ENCODE measurements around the gene AXDND1. TPM values are rescaled to one million over a fixed set of nuclear protein-coding genes. Genes with fewer than 3 reads are reported as not detected.
"Not testable (repeated sequence)": the region's sequence is repeated elsewhere in the genome, so short reads cannot be mapped to it uniquely, and the experiment has no call there.

AXDND1 gene
- total RNA-seq, 1 donor from 2014 or later: not detected

GRCh38 chr1:179518544-179518943, 152.8 kb downstream of the AXDND1 start:
- intact Hi-C loops (cut with micrococcal nuclease); H3K4me1 Mint-ChIP-seq (ENCODE audit: low read depth); H3K27me3 Mint-ChIP-seq (ENCODE audit: insufficient read depth): not testable (repeated sequence)

DNA sequence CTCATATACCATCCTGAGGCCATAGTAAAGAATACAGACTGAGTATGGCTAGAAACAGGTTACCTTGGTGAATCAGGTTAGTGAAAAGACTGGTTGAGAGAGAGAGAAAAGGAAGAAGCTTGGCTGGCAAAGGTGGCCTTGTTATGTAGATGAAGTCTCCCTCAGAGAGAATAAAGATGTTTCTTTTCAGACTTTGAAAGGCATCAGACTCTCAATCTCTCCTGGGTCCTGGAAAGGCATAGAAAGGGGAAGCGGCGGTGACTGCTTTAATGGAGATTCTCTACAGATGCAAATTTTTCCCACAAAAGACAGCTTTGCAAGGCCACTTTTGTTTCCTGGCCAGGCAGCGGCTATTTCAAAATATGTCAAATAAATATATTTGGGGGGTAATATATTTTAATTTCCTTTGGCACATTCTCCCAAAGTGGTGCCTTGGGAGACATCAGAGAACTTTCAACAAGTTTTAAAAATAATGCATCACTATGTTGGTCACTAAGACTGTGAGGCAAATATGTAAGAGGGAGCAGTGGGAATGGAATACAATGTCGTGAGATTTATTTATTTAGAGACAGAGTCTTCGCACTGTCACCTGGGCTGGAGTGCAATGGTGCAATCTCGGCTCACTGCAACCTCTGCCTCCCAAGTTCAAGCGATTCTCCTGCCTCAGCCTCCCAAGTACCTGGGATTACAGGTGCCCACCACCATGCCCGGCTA, 163.9 kb downstream of the AXDND1 start:
- H3K4me1 Mint-ChIP-seq (ENCODE audit: low read depth): no peaks in the 10 kb centered on the region
- H3K4me3 Mint-ChIP-seq: no peak overlapping the region
- H3K9me3 Mint-ChIP-seq: peaks cover 2% of the 10 kb centered on the region
- H3K36me3 Mint-ChIP-seq (ENCODE audit: low read depth): no peaks in the 10 kb centered on the region
- H3K27me3 Mint-ChIP-seq (ENCODE audit: insufficient read depth): no peaks in the 10 kb centered on the region
- DNase-seq (ENCODE audit: low spot score): no peak
- H3K27ac Mint-ChIP-seq: no peak overlapping the region
- intact Hi-C loops (cut with micrococcal nuclease): no loop called here

More at GRCh38 chr1:179518544-179518943, 152.8 kb downstream of the AXDND1 start:
- not testable (repeated sequence) for H3K9me3 Mint-ChIP-seq; DNase-seq (ENCODE audit: low spot score); H3K36me3 Mint-ChIP-seq (ENCODE audit: low read depth); H3K4me3 Mint-ChIP-seq; H3K27ac Mint-ChIP-seq

GRCh38 chr1:179530352-179530751, 164.6 kb downstream of the AXDND1 start:
- no peak overlapping the region for H3K27ac Mint-ChIP-seq
- no peaks in the 10 kb centered on the region for H3K36me3 Mint-ChIP-seq (ENCODE audit: low read depth)
- no peaks in the 10 kb centered on the region for H3K4me1 Mint-ChIP-seq (ENCODE audit: low read depth)
- H3K27me3 Mint-ChIP-seq (ENCODE audit: insufficient read depth): no peaks in the 10 kb centered on the region
- DNase-seq (ENCODE audit: low spot score): no peak
- intact Hi-C loops (cut with micrococcal nuclease): no loop called here
- no peak overlapping the region for H3K4me3 Mint-ChIP-seq
- peaks cover 5% of the 10 kb centered on the region for H3K9me3 Mint-ChIP-seq

DNA sequence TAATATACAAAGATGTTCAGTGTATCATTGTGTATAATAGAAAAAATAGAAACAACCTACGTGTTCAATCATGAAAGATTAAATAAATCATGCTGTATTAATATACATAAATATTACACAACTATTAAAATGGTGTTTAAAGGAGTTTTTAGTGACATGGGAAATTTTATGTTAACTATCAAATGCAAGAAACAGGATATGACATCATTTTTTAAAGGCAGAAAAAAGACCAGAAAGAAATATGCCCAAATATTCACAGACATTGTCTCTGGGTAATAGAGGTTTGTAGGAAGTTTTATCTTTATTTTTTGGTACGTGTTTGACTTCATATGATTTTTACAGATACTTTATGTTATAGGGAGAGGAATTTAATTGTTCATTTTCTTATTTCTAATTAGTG, 176.0 kb downstream of the AXDND1 start:
- intact Hi-C loops (cut with micrococcal nuclease): no loop called here
- no peak overlapping the region for H3K27ac Mint-ChIP-seq
- DNase-seq (ENCODE audit: low spot score): no peak
- H3K4me1 Mint-ChIP-seq (ENCODE audit: low read depth): no peaks in the 10 kb centered on the region
- H3K36me3 Mint-ChIP-seq (ENCODE audit: low read depth): no peaks in the 10 kb centered on the region
- H3K27me3 Mint-ChIP-seq (ENCODE audit: insufficient read depth): no peaks in the 10 kb centered on the region
- H3K9me3 Mint-ChIP-seq: peaks cover 5% of the 10 kb centered on the region
- H3K4me3 Mint-ChIP-seq: no peak overlapping the region

DNA sequence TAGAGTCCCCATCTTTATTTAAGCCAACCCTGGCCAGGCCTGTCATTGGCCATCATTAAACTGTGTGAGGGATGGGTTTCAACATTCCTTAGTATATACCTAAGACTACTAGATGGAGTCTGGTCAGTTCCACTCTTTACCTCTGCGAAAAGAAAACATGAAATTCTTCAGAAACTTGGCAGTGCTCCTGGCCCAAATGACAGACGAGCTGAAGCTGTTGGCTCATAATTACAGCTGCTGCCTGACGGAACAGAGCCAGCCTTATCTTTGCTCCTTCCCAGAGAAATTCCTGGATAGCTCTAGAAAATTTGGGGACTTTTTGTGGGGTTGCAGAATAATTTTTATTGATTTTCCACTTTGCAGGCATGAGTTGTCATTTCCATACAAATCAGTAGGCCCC, 179.6 kb downstream of the AXDND1 start:
- intact Hi-C loops (cut with micrococcal nuclease): no loop called here
- no peaks in the 10 kb centered on the region for H3K27me3 Mint-ChIP-seq (ENCODE audit: insufficient read depth)
- DNase-seq (ENCODE audit: low spot score): no peak
- H3K36me3 Mint-ChIP-seq (ENCODE audit: low read depth): no peaks in the 10 kb centered on the region
- H3K4me3 Mint-ChIP-seq: no peak overlapping the region
- no peaks in the 10 kb centered on the region for H3K4me1 Mint-ChIP-seq (ENCODE audit: low read depth)
- no peak overlapping the region for H3K27ac Mint-ChIP-seq
- H3K9me3 Mint-ChIP-seq: no peaks in the 10 kb centered on the region

GRCh38 chr1:179547021-179547535, 181.3 kb downstream of the AXDND1 start:
- Mint-ChIP-seq H3K9me3 (no peaks in the 10 kb centered on the region), H3K4me3 (no peak overlapping the region), H3K36me3 (ENCODE audit: low read depth) (no peaks in the 10 kb centered on the region), H3K27ac (no peak overlapping the region), H3K27me3 (ENCODE audit: insufficient read depth) (no peaks in the 10 kb centered on the region), H3K4me1 (ENCODE audit: low read depth) (no peaks in the 10 kb centered on the region)
- intact Hi-C loops (cut with micrococcal nuclease): no loop called here
- DNase-seq (ENCODE audit: low spot score): no peak

- no peak for DNase-seq (ENCODE audit: low spot score)
- no peaks in the 10 kb centered on the region for H3K4me1 Mint-ChIP-seq (ENCODE audit: low read depth)
- no peak overlapping the region for H3K4me3 Mint-ChIP-seq
- H3K27ac Mint-ChIP-seq: no peak overlapping the region
- intact Hi-C loops (cut with micrococcal nuclease): no loop called here
- no peaks in the 10 kb centered on the region for H3K9me3 Mint-ChIP-seq
- H3K36me3 Mint-ChIP-seq (ENCODE audit: low read depth): no peaks in the 10 kb centered on the region
- H3K27me3 Mint-ChIP-seq (ENCODE audit: insufficient read depth): no peaks in the 10 kb centered on the region
Observed at GRCh38 chr1:179548666-179549367, 183.0 kb downstream of the AXDND1 start.

DNA sequence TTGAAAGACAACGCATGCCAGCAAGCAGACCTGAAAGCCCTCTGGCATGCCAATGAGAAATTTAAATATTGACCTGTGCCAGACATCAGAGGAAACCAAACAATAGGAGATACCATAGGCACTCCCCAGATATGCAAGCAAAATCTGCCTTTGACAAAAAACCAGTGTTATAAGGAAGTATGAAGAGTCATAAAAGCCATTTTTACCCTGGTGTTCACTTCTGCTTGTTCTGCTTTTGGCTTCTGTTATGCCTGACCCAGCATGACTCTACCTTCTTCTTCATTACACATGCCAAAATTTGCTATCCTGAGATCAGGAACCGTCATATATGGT, 183.6 kb downstream of the AXDND1 start:
- intact Hi-C loops (cut with micrococcal nuclease): no loop called here
- H3K4me1 Mint-ChIP-seq (ENCODE audit: low read depth): no peaks in the 10 kb centered on the region

DNA sequence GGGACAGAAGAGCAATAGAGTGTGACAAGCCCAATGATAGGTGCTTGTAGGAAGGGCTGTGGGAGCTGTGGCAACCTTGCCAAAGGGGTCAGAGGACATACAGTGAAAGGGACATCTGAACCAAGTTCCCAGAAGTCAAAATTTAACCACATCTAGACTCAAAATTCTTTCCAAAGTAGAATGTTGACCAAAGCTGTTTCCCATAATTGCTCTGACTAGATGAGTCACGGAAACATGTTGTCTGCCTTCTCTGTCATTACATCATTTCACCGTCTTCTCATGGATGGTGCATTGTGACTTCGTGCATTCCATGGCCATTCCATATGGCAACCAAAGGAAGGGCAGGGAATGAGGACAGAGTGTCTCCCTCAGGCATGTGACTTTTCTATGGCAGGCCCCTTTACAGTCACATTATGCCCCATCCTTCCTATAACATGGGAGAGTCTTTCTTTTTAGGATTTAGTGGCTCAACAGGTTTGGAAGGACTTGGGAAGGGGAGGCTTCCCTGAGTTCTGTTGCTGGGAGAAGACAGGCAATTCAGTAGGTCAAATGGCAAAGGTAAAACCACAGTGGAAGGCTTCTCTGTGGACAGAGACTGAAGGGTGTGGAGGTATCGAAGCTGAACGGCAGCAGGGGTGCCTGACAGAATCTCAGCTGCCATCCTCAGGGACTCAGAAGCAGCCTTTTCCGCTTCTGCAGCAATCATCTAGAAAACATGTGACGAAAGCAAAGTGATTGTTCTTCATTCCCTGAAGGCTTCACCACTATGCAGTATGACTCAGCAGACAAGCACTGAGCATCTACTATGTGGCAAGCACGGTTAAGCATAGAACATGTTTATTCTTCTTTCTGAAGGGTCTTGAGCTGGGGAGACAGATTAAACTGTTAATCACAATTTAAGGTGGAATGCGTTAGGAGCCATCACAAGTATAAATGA, 185.2 kb downstream of the AXDND1 start:
- Mint-ChIP-seq H3K9me3 (no peaks in the 10 kb centered on the region), H3K4me1 (ENCODE audit: low read depth) (no peaks in the 10 kb centered on the region), H3K36me3 (ENCODE audit: low read depth) (no peaks in the 10 kb centered on the region), H3K4me3 (no peak overlapping the region), H3K27me3 (ENCODE audit: insufficient read depth) (no peaks in the 10 kb centered on the region), H3K27ac (no peak overlapping the region)
- DNase-seq (ENCODE audit: low spot score): no peak
- intact Hi-C loops (cut with micrococcal nuclease): no loop called here

More for the DNA sequence above, 183.6 kb downstream of the AXDND1 start:
- H3K4me3 Mint-ChIP-seq: no peak overlapping the region
- no peak for DNase-seq (ENCODE audit: low spot score)
- H3K27me3 Mint-ChIP-seq (ENCODE audit: insufficient read depth): no peaks in the 10 kb centered on the region
- H3K36me3 Mint-ChIP-seq (ENCODE audit: low read depth): no peaks in the 10 kb centered on the region
- H3K27ac Mint-ChIP-seq: no peak overlapping the region
- H3K9me3 Mint-ChIP-seq: no peaks in the 10 kb centered on the region

DNA sequence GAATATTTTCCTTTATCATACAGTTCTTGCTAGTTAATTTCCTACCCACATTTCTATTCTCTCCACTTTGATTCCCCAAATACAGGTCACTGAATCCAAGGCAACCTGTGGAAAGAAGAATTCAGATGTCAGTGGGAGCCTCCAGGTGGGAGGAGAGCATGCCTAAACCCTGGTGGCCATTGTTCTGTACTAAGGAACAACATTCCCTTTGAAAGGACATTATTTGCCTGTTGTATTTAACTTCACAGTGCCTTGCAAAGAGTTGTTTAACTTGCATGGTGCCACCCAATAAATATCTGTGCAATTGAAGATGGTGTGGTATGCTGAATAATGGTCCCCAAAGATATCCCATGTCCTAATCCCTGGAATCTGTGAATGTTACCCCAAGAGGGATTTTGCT, 188.7 kb downstream of the AXDND1 start:
- H3K36me3 Mint-ChIP-seq (ENCODE audit: low read depth): no peaks in the 10 kb centered on the region
- H3K9me3 Mint-ChIP-seq: no peaks in the 10 kb centered on the region
- H3K4me1 Mint-ChIP-seq (ENCODE audit: low read depth): no peaks in the 10 kb centered on the region
- intact Hi-C loops (cut with micrococcal nuclease): no loop called here
- H3K4me3 Mint-ChIP-seq: no peak overlapping the region
- no peak overlapping the region for H3K27ac Mint-ChIP-seq
- no peaks in the 10 kb centered on the region for H3K27me3 Mint-ChIP-seq (ENCODE audit: insufficient read depth)
- no peak for DNase-seq (ENCODE audit: low spot score)

GRCh38 chr1:179558078-179558477, 192.3 kb downstream of the AXDND1 start:
- no peak overlapping the region for H3K4me3 Mint-ChIP-seq
- DNase-seq (ENCODE audit: low spot score): no peak
- H3K27ac Mint-ChIP-seq: no peak overlapping the region
- H3K9me3 Mint-ChIP-seq: no peaks in the 10 kb centered on the region
- intact Hi-C loops (cut with micrococcal nuclease): no loop called here
- H3K36me3 Mint-ChIP-seq (ENCODE audit: low read depth): no peaks in the 10 kb centered on the region
- peaks cover 2% of the 10 kb centered on the region for H3K27me3 Mint-ChIP-seq (ENCODE audit: insufficient read depth)
- H3K4me1 Mint-ChIP-seq (ENCODE audit: low read depth): no peaks in the 10 kb centered on the region

DNA sequence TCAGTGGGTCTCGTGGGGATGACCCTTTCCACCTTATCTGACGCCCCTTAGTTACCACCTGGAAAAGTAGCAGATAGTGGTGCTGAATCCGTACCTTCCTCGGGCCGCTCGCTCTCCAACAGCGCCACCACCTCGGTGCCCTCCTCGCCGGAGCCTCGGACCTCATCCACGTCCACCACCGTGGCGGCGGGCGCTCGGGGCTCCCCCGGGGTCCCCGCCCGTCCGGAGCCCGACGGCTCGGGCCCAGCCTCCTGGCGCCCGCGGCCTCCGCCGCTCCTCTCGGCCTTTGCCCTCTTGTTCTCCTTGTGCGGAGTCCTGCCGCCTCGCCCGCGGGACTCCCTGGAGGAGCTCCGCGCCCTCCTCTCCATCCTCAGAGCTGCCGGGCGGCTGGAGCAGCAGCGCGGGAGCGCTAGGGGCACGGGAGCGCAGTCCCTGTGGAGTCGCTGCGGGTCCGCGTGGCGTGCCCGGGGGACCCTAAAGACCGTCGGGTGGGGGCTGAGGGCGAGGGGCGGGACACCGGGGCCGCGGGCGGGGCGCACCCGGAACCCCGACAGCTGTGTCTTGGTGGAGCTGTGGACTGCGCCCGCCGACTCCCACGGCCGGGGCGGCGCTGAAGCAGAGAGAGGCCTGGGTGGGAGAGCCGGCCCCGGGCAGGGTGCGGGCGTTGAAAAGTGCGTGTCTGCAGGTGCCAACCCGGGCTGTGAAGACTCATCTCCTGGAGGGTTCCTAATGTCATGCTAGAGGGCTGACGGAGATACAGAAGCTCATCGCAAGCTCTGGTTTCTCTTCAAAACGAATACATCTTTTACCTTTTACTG, 209.9 kb downstream of the AXDND1 start, which contains the start of gene NPHS2:
Gene NPHS2 (minus strand): TSS at position 452 of the 818 bp plus-strand sequence. CDS start 84 bp downstream, at position 368.
- H3K27me3 Mint-ChIP-seq (ENCODE audit: insufficient read depth): peaks cover 37% of the 10 kb centered on the region
- DNase-seq (ENCODE audit: low spot score): no peak
- no peak within 1 kb of the TSS for H3K27ac Mint-ChIP-seq
- no peaks in the 10 kb centered on the region for H3K4me1 Mint-ChIP-seq (ENCODE audit: low read depth)
- H3K9me3 Mint-ChIP-seq: no peaks in the 10 kb centered on the region
- H3K36me3 Mint-ChIP-seq (ENCODE audit: low read depth): no peaks in the 10 kb centered on the region
- intact Hi-C loops (cut with micrococcal nuclease): no loop called here
- no peak within 1 kb of the TSS for H3K4me3 Mint-ChIP-seq
